Measurements from ENCODE around the gene CPZ.

The CPZ gene

DNA sequence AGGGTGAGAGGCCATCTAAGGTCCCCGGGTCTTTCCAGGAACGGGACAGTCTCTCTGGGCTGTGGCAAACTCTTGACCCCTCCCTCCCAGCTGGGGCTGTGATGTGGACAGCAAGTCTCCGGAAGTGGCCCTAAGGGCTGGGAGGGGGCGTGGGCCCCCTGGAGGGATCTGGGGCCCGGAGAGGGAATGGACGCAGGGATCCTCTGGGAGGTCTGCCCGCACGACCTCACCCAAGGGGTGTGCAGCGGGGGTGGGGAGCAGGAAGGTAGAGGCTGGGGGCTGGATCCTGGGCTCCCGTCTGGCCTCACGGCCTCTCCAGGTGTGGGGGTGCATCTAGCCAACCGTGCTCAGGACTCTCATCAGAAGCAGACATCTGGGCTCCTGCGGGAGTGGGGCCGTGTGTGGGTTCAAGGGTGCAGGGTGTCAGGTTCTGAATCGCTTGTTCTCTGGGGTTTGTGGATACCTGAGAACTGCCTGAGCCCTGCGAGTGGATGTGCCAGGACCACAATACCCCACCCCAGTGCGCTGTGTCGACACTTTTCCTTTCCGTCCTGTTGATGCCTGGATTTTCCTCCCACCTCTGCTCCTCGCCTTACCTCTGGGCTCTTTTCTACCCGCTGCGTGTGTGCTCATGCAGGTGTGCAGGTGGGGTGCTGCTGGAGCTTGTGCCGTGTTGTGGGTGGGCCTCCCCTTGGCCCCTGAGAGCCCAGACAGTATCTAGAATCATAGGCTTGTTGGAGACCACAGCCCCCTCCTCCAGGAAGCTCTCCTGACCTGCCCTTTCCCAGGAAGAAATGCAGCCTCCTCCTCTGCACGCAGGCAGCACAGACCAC, 915 bp downstream of the CPZ start:
- no peak for DNase-seq (ENCODE audit: extremely low read depth in 1 of 2, low read depth in 1 of 2)

DNA sequence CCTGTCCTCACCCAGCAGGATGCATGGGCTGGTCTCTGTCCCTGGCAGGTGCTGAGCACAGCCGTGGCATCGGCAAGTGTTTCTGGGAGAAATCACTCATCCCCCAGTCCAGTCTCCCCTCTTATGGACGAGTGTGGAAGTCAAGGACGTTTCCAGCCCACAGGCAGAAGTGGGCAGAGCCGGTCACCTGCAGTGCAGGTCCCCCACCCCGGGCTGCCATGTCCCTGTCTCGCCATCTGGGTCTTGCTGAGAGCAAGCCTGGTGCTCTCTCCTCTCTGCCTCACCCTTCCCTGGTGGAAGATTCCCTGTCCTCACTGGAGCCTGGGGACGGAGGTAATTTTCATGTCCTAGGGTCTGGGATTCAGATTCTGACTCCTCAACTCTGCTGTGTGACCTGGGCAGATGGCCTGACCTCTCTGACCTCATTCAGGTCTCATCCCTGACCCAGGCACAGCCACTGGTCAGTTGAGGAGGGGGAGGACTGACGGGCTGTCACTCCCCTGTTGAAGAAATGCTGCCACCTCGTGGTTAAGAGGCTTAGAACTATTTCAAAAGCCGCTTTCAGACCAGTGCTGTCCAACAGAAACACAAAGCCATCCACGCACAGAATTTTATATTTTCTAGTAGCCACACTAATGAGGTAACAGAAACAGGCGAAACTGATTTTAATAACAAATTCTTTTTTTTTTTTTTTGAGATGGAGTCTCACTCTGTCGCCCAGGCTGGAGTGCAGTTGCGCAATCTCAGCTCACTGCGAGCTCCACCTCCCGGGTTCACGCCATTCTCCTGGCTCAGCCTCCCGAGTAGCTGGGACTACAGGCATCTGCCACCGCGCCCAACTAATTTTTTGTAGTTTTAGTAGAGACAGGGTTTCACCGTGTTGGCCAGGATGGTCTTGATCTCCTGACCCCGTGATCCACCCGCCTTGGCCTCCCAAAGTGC, 1.8 kb downstream of the CPZ start:
- DNase-seq (ENCODE audit: extremely low read depth in 1 of 2, low read depth in 1 of 2) = no peak

DNA sequence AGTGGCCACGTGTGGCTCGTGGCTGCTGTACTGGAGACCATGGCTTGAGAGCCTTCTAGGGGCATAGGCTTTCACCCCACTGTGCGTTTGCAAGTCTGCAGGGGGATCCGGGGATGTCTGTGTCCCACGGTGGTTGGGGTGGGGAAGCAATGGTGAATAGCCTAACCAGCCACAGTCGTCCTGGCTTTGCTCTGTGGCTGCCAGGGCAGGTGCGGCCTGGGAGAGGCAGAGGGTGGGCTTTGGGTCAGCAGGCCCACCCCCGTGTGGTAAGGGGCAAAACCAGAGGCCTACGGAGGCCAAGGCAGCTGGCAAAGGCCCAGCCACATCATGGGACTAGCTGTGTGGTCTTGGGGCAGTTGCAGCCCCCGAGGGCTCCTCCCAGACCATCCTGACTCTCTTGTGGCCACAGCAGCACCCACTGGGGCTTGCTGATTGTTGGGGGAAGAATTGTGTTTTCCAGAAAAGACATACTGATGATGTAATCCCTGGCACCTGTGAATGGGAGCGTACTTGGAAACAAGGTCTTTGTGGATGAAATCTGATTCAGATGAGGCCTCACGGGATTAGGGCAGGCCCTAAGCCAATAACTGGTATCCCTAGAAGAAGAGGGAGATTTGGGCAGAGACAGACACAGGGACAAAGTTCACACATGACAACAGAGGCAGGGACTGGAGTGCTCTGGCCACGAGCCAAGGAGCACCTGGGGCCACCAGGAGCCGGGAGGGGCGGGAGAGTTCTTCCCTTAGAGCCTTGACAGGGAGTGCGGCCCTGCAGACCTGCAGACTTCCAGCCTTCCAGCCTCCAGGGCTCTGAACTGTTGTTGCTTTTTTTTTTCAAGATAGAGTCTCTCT, 2.9 kb downstream of the CPZ start:
- no peak for DNase-seq (ENCODE audit: extremely low read depth in 1 of 2, low read depth in 1 of 2)

DNA sequence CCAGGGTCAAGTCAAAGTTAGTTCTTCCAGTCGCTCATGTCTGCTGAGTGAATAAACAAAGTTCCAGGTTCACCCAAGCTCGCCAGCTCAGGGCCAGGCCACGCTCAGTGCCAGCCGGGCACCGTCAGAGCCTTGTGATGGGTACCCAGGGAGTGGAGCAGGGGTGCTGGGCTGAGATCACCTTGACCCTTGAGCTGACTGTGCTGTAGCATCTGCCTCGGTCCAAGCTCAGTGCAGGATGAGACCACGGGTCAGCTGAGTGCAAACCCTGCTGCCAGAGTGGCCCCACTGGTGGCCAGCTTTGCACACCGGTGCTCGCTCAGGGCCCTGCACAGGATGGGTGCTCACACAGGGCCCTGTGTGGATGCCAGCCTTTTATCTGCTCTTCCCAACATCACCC, 4.3 kb downstream of the CPZ start:
- DNase-seq (ENCODE audit: extremely low read depth in 1 of 2, low read depth in 1 of 2) = no peak

DNA sequence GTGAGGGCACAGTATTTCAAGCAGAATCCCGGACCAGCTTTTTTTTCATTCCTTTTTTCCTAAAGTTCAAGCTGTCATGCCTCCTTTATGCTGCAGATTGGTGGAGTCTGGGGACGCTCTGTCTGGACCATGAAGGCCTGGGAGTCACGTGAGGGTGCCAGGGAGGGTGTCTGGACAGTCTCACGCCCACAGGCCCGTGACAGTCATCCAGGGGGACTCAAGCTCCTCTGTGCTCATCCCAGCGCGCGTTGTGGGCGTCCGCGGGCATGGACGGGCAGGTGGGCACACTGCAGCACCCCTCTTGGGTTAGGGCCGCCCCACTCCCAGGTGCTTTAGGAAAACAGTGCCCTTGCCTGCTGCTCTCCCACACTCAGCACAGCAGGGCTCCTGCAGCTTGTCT, 4.8 kb downstream of the CPZ start:
- no peak for DNase-seq (ENCODE audit: extremely low read depth in 1 of 2, low read depth in 1 of 2)

DNA sequence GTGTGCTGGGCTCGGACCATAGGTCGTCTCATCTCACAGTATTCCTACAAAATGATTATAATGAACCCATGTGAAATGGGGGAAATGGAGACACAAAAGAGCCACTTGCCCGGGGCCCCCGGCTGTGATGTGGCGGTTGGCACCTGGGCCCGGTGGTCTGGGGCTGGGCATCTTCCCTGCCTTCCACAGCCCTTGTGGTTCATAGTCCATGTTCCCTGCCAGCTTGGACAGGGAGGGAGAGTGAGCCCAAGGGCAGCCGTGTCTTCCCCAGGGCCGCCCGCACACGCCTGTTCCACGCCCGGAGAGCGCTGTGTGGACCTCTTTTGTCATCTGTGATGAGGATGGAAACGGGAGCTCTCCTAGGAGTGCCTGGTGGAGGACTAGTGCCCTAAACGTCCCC, 5.2 kb downstream of the CPZ start:
- DNase-seq (ENCODE audit: extremely low read depth in 1 of 2, low read depth in 1 of 2) = no peak

DNA sequence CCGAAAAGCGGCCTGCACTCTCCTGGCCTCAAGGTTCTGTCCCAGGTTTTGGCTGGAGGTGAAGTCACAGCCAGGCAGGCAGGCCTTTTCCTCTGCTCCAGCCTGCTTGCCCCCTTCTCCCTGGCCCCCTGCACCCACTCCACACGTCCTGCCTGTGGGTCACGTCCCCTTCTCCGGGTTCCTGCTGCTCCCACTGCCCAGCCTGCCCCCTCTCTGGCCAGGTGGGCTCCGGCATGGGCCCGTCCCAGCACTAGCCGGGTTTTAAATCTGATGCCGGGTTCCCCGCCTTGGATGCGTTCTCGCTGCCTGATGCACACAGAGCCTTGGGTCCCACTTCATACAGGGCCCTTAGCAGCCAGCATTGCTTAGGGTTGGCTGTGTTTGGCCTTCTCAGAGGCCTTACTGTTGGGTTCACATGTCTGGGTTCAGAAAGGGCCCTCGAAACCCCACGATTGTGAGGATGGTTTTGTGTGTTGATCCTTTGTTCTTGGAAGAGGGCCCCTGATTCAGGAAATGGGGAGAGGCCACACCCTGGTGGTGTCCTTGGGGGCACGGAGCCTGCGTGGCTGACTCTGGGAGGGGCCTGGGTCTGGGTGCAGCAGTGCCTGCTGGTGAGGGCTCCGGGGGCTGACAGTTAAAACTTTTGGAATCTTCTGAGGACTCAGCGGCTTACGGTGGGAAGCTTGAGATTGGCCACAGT, 6.0 kb downstream of the CPZ start:
- no peak for DNase-seq (ENCODE audit: extremely low read depth in 1 of 2, low read depth in 1 of 2)

GRCh38 chr4:8599091-8599460, 6.5 kb downstream of the CPZ start:
- DNase-seq (ENCODE audit: extremely low read depth in 1 of 2, low read depth in 1 of 2) = no peak

DNA sequence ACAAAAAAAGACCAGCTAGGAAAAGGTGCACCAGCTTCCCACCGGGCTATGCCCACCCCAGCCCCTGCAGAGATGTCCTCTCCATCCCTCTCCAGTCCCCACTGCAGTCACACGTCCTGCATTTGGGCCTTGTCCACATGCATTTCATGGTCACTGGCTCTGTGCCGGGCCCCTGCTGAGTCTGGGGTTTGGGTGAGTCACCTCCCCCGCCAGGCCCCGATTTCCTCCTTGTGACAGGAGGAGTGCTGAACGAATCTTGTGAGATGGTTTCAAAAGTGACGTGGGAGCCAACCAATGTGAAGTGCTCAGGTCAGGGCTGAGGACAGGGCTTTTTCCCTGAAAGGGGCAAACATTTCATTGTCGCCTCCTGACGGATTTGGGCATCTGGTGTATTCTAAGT, 7.1 kb downstream of the CPZ start:
- DNase-seq (ENCODE audit: extremely low read depth in 1 of 2, low read depth in 1 of 2) = no peak

DNA sequence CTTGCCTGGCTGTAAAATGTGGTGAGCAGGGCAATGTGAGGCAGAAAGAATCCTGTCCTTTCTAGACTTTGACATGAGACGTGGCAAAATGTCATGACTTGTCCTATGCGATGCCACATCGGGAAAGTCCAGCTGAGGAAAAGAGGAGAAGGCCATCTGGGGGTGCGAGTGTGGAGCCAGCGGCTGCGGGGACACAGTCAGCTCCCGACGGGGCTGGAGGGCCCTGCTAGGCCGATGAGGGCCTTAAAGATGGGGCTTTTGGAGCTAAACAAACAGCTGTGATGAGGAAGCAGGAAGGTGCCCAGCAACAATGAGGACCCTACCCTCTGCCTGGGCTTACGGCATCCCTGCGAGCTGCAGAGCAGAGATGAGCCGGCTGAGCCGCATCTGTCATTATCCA, 7.7 kb downstream of the CPZ start:
- no peak for DNase-seq (ENCODE audit: extremely low read depth in 1 of 2, low read depth in 1 of 2)

- no peak for DNase-seq (ENCODE audit: extremely low read depth in 1 of 2, low read depth in 1 of 2)
Measured at GRCh38 chr4:8600686-8601085, 8.1 kb downstream of the CPZ start.

DNA sequence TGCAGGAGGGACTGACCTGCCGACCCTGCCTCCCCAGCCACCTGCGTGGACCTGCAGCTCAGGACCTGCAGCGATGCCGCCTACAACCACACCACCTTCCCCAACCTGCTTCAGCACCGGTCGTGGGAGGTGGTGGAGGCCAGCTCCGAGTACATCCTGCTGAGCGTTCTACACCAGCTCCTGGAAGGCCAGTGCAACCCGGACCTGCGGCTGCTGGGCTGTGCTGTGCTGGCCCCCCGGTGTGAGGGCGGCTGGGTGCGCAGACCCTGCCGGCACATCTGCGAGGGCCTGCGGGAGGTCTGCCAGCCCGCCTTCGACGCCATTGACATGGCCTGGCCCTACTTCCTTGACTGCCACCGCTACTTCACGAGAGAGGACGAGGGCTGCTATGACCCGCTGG, 8.5 kb downstream of the CPZ start:
- DNase-seq (ENCODE audit: extremely low read depth in 1 of 2, low read depth in 1 of 2) = no peak

GRCh38 chr4:8601556-8601955, 9.0 kb downstream of the CPZ start:
- DNase-seq (ENCODE audit: extremely low read depth in 1 of 2, low read depth in 1 of 2) = no peak

DNA sequence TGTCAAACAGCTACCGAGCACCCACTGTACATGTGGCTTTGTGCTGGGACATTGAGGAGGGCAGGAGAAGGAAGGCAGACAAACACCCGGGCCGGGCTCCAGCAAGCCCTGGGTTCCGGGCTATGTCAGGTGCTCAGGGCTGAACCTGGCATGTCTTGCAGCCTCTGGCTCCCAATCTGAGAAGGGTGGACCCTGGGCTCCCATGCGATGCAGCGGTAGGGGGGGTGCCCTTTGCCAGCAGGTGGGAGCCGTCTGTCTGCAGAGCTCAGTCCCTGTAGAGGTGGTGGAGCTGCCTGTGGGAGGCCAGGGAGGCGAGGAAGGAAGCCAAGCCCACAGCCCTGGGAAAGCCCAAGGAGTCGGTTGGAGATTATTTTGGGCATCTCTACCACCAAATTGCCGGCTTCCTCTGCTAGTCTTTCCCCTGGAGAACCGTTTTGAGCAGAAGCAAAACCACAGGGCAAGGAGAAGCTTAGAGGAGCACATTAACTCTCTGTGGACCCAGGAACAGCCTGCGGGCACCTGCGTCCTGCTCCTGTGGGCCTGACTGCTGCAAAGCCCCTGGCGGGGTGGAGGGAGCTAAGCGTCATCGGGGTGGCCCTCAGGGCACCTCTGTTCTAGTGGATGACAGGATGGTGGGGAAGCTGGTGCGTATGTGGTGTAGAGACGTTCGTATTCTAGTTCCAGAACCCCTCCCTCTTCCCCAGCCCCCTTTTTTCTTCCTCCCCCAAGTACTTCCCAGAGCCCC, 10.3 kb downstream of the CPZ start:
- no peak for DNase-seq (ENCODE audit: extremely low read depth in 1 of 2, low read depth in 1 of 2)

- no peak for DNase-seq (ENCODE audit: extremely low read depth in 1 of 2, low read depth in 1 of 2)
Measured at GRCh38 chr4:8603931-8604330, 11.4 kb downstream of the CPZ start.

GRCh38 chr4:8605289-8605688, 12.7 kb downstream of the CPZ start:
- no peak for DNase-seq (ENCODE audit: extremely low read depth in 1 of 2, low read depth in 1 of 2)

DNA sequence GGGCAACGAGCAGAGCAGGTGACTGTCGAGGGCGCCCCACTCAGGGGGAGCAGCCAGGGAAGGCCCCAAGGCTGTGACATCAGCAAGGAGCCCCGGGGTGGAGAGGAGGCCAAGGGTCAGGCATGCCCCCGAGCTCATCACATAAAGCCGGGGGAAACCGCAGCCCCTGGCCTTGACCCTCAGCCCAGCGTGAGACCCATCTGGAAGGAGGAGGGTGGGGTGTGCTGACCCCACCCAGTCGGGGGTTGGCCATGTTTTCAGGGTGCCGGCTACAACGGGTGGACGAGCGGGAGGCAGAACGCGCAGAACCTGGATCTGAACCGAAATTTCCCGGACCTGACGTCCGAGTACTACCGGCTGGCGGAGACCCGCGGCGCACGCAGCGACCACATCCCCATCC, 13.9 kb downstream of the CPZ start:
- DNase-seq (ENCODE audit: extremely low read depth in 1 of 2, low read depth in 1 of 2) = no peak

- no peak for DNase-seq (ENCODE audit: extremely low read depth in 1 of 2, low read depth in 1 of 2)
Measured at GRCh38 chr4:8606966-8607365, 14.4 kb downstream of the CPZ start.

DNA sequence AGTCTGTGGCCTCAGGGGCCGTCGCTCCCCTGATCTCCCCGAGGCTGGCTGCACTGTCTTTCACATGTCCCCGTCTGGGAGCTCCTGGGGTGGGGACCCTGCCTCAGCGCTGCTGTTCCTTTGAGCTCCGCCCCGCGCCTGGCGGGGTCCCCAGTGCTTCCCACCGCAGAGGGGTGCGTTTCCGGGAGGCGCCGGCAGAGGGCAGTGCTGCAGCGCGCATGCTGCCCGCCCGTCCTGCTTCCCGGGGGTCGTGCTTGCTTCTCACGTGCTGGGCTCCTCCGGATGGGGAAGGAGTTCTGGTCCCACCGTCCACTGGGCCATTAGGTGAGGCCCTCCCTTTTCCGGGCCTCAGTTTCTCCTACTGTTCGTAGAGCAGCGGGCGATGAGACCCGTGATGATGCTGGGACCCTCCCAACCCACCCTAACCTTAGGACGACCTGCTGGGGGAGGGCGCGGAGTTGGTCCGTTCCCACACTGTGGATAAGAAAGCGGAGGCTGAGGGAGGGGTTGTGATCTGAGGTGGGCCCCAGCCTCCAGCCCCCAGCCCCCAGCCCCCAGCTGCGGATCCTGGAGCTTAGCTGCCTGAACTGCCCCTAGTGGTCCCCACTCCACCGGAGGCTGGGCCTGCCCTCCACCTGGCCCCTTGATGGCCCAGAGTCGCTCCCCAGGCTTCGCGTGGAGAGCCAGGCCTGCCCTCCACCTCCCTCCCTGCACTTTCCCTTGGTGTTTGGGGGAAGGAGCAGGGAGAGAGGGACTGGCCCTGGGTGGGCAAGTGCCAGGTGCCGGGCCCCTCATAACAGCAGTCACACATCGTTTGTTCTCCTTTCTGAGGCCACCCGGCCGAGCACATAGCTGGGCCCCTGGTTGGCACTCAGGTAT, 15.3 kb downstream of the CPZ start:
- peak in 1 of 2 donors; percentile 5 for DNase-seq (ENCODE audit: extremely low read depth in 1 of 2, low read depth in 1 of 2)

All from stimulated activated CD8-positive, alpha-beta memory T cell treated with anti-CD3 and anti-CD28 coated beads, Interleukin-7, amount 100 ng/mL, for 48 hours (primary cell).